Measurements from ENCODE around the gene NEK11.

The NEK11 gene

GRCh38 chr3:131223373-131224289 is 197.0 kb downstream of the NEK11 start:
- DNase-seq (ENCODE audit: low read depth in 2 of 2, low spot score in 1 of 2), result no peak

- DNase-seq (ENCODE audit: low read depth in 2 of 2, low spot score in 1 of 2), result no peak
Observed at GRCh38 chr3:131224886-131225550, 198.3 kb downstream of the NEK11 start.

GRCh38 chr3:131228522-131228921 is 201.8 kb downstream of the NEK11 start:
- DNase-seq (ENCODE audit: low read depth in 2 of 2, low spot score in 1 of 2), result no peak

- no peak for DNase-seq (ENCODE audit: low read depth in 2 of 2, low spot score in 1 of 2)
Observed at GRCh38 chr3:131231710-131232389, 205.2 kb downstream of the NEK11 start.

GRCh38 chr3:131232711-131233267 is 206.1 kb downstream of the NEK11 start:
- no peak for DNase-seq (ENCODE audit: low read depth in 2 of 2, low spot score in 1 of 2)

- no peak for DNase-seq (ENCODE audit: low read depth in 2 of 2, low spot score in 1 of 2)
Observed at GRCh38 chr3:131233900-131234668, 207.4 kb downstream of the NEK11 start.

- no peak for DNase-seq (ENCODE audit: low read depth in 2 of 2, low spot score in 1 of 2)
Observed at GRCh38 chr3:131236421-131236820, 209.7 kb downstream of the NEK11 start.

GRCh38 chr3:131238496-131238895 is 211.8 kb downstream of the NEK11 start:
- DNase-seq (ENCODE audit: low read depth in 2 of 2, low spot score in 1 of 2), result no peak

GRCh38 chr3:131239267-131239666 is 212.6 kb downstream of the NEK11 start:
- DNase-seq (ENCODE audit: low read depth in 2 of 2, low spot score in 1 of 2), result no peak

GRCh38 chr3:131242201-131242600 is 215.5 kb downstream of the NEK11 start:
- no peak for DNase-seq (ENCODE audit: low read depth in 2 of 2, low spot score in 1 of 2)

GRCh38 chr3:131250466-131250865 is 223.8 kb downstream of the NEK11 start:
- no peak for DNase-seq (ENCODE audit: low read depth in 2 of 2, low spot score in 1 of 2)

- no peak for DNase-seq (ENCODE audit: low read depth in 2 of 2, low spot score in 1 of 2)
Observed at GRCh38 chr3:131260525-131260924, 233.8 kb downstream of the NEK11 start.

GRCh38 chr3:131261104-131261503 is 234.4 kb downstream of the NEK11 start:
- no peak for DNase-seq (ENCODE audit: low read depth in 2 of 2, low spot score in 1 of 2)

GRCh38 chr3:131275556-131275955 is 248.9 kb downstream of the NEK11 start:
- DNase-seq (ENCODE audit: low read depth in 2 of 2, low spot score in 1 of 2), result no peak

- DNase-seq (ENCODE audit: low read depth in 2 of 2, low spot score in 1 of 2), result no peak
Observed at GRCh38 chr3:131277836-131278497, 251.3 kb downstream of the NEK11 start.

GRCh38 chr3:131279577-131279976 is 252.9 kb downstream of the NEK11 start:
- DNase-seq (ENCODE audit: low read depth in 2 of 2, low spot score in 1 of 2), result no peak

GRCh38 chr3:131282379-131282778 is 255.7 kb downstream of the NEK11 start:
- DNase-seq (ENCODE audit: low read depth in 2 of 2, low spot score in 1 of 2), result no peak

GRCh38 chr3:131282967-131283366 is 256.3 kb downstream of the NEK11 start:
- no peak for DNase-seq (ENCODE audit: low read depth in 2 of 2, low spot score in 1 of 2)

- DNase-seq (ENCODE audit: low read depth in 2 of 2, low spot score in 1 of 2), result no peak
Observed at GRCh38 chr3:131283862-131284261, 257.2 kb downstream of the NEK11 start.

- no peak for DNase-seq (ENCODE audit: low read depth in 2 of 2, low spot score in 1 of 2)
Observed at GRCh38 chr3:131284302-131284701, 257.6 kb downstream of the NEK11 start.

Data from stimulated activated CD8-positive, alpha-beta memory T cell treated with anti-CD3 and anti-CD28 coated beads, Interleukin-4, amount 100 ng/mL, for 4 hours (primary cell).